ENCODE measurements around the gene CCL26.

CCL26 gene

DNA sequence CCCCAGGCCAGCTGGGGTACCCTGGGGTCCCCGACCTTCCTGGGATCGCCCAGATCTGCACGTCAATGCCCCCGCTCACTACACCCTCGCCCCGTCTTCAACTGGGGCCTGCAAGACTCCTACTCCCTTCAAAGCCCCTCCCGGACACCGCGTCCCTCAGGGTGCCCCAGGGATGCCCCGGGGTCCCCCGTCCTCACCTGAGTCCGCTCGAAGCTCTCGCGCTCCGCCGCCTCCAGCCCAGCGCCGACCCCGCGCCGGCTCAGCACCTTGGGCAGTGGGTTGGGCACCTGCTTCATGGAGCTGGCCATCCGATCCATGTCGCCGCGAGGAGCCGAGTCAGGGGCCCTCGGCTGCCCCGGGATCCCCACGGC, 33.4 kb downstream of the CCL26 start, which contains the start of gene HIP1:
Gene HIP1 (minus strand): TSS at position 338 of the 371 bp plus-strand sequence. CDS start 21 bp downstream, at position 317.
- no peak; the same call in 2 of the 3 replicates for ATAC-seq
- TF ChIP-seq, protein P1, sequence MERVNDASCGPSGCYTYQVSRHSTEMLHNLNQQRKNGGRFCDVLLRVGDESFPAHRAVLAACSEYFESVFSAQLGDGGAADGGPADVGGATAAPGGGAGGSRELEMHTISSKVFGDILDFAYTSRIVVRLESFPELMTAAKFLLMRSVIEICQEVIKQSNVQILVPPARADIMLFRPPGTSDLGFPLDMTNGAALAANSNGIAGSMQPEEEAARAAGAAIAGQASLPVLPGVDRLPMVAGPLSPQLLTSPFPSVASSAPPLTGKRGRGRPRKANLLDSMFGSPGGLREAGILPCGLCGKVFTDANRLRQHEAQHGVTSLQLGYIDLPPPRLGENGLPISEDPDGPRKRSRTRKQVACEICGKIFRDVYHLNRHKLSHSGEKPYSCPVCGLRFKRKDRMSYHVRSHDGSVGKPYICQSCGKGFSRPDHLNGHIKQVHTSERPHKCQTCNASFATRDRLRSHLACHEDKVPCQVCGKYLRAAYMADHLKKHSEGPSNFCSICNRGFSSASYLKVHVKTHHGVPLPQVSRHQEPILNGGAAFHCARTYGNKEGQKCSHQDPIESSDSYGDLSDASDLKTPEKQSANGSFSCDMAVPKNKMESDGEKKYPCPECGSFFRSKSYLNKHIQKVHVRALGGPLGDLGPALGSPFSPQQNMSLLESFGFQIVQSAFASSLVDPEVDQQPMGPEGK (CRISPR knock-in tag; IDR thresholded peaks at IDR 0.05; ENCODE audit: borderline replicate concordance) = no peak
- TF ChIP-seq ZFP3 (CRISPR knock-in tag; IDR thresholded peaks at IDR 0.05) = no peak
- TF ChIP-seq PPARA (CRISPR knock-in tag; IDR thresholded peaks at IDR 0.05; ENCODE audit: borderline replicate concordance) = no peak
- TF ChIP-seq, protein P2, sequence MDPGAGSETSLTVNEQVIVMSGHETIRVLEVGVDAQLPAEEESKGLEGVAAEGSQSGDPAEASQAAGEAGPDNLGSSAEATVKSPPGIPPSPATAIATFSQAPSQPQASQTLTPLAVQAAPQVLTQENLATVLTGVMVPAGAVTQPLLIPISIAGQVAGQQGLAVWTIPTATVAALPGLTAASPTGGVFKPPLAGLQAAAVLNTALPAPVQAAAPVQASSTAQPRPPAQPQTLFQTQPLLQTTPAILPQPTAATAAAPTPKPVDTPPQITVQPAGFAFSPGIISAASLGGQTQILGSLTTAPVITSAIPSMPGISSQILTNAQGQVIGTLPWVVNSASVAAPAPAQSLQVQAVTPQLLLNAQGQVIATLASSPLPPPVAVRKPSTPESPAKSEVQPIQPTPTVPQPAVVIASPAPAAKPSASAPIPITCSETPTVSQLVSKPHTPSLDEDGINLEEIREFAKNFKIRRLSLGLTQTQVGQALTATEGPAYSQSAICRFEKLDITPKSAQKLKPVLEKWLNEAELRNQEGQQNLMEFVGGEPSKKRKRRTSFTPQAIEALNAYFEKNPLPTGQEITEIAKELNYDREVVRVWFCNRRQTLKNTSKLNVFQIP (CRISPR knock-in tag; IDR thresholded peaks at IDR 0.05; ENCODE audit: borderline replicate concordance, low read depth) = no peak

DNA sequence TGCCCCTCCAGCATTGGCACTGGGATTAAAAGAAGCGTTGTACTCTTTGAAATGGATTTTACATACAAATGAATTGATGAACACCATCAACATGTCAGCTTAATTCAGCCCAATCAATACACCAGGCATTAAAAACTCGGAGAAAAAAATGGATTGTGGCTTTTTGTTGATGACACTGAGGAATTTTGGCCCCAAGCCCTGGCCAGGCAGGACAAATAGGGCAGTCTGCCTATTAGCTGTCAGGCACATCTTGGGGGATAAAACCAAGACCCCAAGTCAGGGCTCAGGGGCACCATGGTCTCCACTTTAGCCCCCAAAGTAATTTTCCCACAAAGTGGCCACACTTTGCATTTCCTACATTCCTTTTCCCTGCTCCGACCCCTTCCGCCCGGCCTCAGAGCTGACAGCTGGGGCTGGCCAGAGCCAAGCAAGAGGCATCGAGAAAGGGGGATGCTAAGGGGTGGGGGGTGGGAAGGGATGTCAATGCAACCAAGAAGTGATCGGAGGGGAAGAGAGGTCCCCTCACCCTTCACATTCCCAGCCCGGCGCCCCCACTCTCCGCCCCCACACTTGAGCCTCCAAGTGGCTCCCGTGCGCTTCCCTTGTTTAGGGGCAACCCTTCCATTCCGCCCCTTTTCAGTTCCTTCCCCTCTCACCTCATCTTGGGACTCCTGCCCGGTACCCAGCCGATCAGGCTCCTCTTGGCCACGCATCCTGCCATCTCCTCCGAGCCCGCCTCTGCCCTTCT, 34.0 kb downstream of the CCL26 start:
- ATAC-seq = peak; percentile 6
- TF ChIP-seq ZNF70 (CRISPR knock-in tag; IDR thresholded peaks at IDR 0.05) (no peak), CSDC2 (CRISPR knock-in tag; IDR thresholded peaks at IDR 0.05) (no peak), ZFP3 (CRISPR knock-in tag; IDR thresholded peaks at IDR 0.05) (no peak), ZNF8 (CRISPR knock-in tag; IDR thresholded peaks at IDR 0.05) (no peak), OSR1 (CRISPR knock-in tag; IDR thresholded peaks at IDR 0.05) (no peak), GLIS3 (CRISPR knock-in tag; IDR thresholded peaks at IDR 0.05) (no peak), ZNF565 (CRISPR knock-in tag; conservative IDR thresholded peaks at IDR 0.05; ENCODE audit: low read depth) (no peak), TOX (CRISPR knock-in tag; IDR thresholded peaks at IDR 0.05; ENCODE audit: borderline replicate concordance) (no peak), ARNTL (CRISPR knock-in tag; IDR thresholded peaks at IDR 0.05; ENCODE audit: borderline replicate concordance, low read depth) (no peak), ZC3H10 (CRISPR knock-in tag; IDR thresholded peaks at IDR 0.05) (no peak), ESRRG (CRISPR knock-in tag; IDR thresholded peaks at IDR 0.05) (no peak), TCF4 (CRISPR knock-in tag; IDR thresholded peaks at IDR 0.05; ENCODE audit: borderline replicate concordance) (no peak), BACH2 (CRISPR knock-in tag; IDR thresholded peaks at IDR 0.05; ENCODE audit: borderline replicate concordance) (no peak), ISL1 (CRISPR knock-in tag; IDR thresholded peaks at IDR 0.05) (no peak), SNAI2 (CRISPR knock-in tag; IDR thresholded peaks at IDR 0.05) (no peak)
- TF ChIP-seq, protein P3, sequence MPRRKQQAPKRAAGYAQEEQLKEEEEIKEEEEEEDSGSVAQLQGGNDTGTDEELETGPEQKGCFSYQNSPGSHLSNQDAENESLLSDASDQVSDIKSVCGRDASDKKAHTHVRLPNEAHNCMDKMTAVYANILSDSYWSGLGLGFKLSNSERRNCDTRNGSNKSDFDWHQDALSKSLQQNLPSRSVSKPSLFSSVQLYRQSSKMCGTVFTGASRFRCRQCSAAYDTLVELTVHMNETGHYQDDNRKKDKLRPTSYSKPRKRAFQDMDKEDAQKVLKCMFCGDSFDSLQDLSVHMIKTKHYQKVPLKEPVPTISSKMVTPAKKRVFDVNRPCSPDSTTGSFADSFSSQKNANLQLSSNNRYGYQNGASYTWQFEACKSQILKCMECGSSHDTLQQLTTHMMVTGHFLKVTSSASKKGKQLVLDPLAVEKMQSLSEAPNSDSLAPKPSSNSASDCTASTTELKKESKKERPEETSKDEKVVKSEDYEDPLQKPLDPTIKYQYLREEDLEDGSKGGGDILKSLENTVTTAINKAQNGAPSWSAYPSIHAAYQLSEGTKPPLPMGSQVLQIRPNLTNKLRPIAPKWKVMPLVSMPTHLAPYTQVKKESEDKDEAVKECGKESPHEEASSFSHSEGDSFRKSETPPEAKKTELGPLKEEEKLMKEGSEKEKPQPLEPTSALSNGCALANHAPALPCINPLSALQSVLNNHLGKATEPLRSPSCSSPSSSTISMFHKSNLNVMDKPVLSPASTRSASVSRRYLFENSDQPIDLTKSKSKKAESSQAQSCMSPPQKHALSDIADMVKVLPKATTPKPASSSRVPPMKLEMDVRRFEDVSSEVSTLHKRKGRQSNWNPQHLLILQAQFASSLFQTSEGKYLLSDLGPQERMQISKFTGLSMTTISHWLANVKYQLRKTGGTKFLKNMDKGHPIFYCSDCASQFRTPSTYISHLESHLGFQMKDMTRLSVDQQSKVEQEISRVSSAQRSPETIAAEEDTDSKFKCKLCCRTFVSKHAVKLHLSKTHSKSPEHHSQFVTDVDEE (CRISPR knock-in tag; IDR thresholded peaks at IDR 0.05) = no peak
- TF ChIP-seq, protein P2 (CRISPR knock-in tag; IDR thresholded peaks at IDR 0.05; ENCODE audit: borderline replicate concordance, low read depth) = no peak

DNA sequence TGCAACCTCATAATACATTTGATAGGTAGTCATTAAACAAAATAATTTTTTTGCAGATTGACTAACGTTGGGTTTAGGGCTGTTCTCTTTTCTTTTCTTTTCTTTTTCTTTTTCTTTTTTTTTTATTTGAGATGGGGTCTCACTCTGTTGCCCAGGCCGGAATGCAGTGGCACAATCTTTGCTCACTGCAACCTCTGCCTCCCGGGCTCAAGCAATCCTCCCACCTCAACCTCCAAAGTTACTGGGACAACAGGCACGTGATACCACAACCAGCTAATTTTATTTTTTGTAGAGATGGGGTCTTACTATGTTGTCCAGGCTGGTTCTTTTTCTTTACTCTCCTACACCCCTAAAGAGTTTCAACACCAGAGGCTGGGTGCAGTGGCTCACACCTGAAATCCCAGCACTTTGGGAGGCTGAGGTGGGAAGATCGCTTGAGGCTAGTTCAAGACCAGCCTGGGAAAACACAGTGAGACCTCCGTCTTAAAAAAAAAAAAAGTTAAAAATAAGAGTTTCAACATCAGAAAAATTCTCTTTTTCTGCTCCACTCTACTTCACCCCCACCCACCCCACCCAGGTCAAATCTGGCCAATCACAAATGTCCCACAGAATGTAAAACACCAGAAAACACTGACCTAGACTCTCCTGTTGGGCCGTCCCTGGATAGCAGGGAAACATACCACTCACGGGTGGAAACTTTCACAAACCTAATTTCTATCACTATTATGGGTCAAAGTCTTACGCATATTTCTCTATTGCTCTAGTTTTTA, 36.2 kb downstream of the CCL26 start:
- ATAC-seq = no peak
- TF ChIP-seq ZFP3 (CRISPR knock-in tag; IDR thresholded peaks at IDR 0.05) (no peak), ZNF8 (CRISPR knock-in tag; IDR thresholded peaks at IDR 0.05) (no peak), ZNF70 (CRISPR knock-in tag; IDR thresholded peaks at IDR 0.05) (no peak), GLIS3 (CRISPR knock-in tag; IDR thresholded peaks at IDR 0.05) (no peak), OSR1 (CRISPR knock-in tag; IDR thresholded peaks at IDR 0.05) (no peak)
- TF ChIP-seq, protein P2 (CRISPR knock-in tag; IDR thresholded peaks at IDR 0.05; ENCODE audit: borderline replicate concordance, low read depth) = no peak
- TF ChIP-seq, protein P1 (CRISPR knock-in tag; IDR thresholded peaks at IDR 0.05; ENCODE audit: borderline replicate concordance) = no peak
- TF ChIP-seq, protein P4, sequence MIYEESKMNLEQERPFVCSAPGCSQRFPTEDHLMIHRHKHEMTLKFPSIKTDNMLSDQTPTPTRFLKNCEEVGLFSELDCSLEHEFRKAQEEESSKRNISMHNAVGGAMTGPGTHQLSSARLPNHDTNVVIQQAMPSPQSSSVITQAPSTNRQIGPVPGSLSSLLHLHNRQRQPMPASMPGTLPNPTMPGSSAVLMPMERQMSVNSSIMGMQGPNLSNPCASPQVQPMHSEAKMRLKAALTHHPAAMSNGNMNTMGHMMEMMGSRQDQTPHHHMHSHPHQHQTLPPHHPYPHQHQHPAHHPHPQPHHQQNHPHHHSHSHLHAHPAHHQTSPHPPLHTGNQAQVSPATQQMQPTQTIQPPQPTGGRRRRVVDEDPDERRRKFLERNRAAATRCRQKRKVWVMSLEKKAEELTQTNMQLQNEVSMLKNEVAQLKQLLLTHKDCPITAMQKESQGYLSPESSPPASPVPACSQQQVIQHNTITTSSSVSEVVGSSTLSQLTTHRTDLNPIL (CRISPR knock-in tag; IDR thresholded peaks at IDR 0.05; ENCODE audit: low read depth) = no peak

Measured in SK-N-SH treated with all-trans-retinoic acid at 6 μM for 48 hours (cell line).